Heart right ventricle (tissue), 16 donors: ENCODE data around the gene RBPJL. TPM values are rescaled to one million over a fixed set of nuclear protein-coding genes. Genes with fewer than 3 reads are reported as not detected.

Source experiments
- ATAC-seq, 8 donors: fragments of 200-7000 bp; cut with Tn5 transposase; one replicate each; pipeline ENCODE4 v1.9.1; 2020; ENCODE audit warnings: mild to moderate bottlenecking in 8 of 8, moderate library complexity in 8 of 8, moderate number of reproducible peaks in 1 of 8
- DNase-seq, 2 donors: peaks; one replicate each; pipeline ENCODE4 v3.0.0-alpha.2; 2020
- H3K27ac ChIP-seq, 10 donors: fragments of 200-600 bp; sonication (generic) in 2 of 10; one replicate each; pipeline versions ENCODE4 v1.5.0 to v1.8.0; 2020 to 2022; ENCODE audit warnings: mild to moderate bottlenecking in 3 of 10
- H3K27me3 ChIP-seq, 7 donors: fragments of 200-600 bp; one replicate each; pipeline ENCODE4 v1.8.0; 2021 to 2022; ENCODE audit warnings: mild to moderate bottlenecking in 2 of 7
- H3K36me3 ChIP-seq, 9 donors: fragments of 200-600 bp; sonication (generic) in 1 of 9; one replicate each; pipeline versions ENCODE4 v1.5.0 to v1.8.0; 2020 to 2022; ENCODE audit warnings: mild to moderate bottlenecking in 2 of 9
- H3K4me1 ChIP-seq, 9 donors: fragments of 200-600 bp; sonication (generic) in 1 of 9; one replicate each; pipeline versions ENCODE4 v1.5.0 to v1.8.0; 2020 to 2022; ENCODE audit warnings: mild to moderate bottlenecking in 4 of 9
- H3K4me3 ChIP-seq, 10 donors: fragments of 200-600 bp; sonication (generic) in 2 of 10; one replicate each; pipeline versions ENCODE4 v1.5.0 to v1.8.0; 2020 to 2022; ENCODE audit warnings: mild to moderate bottlenecking in 7 of 10, moderate library complexity in 2 of 10
- H3K9me3 ChIP-seq, 11 donors: fragments of 200-600 bp in 10 of 11; sonication (generic) in 2 of 11; one replicate each; pipeline versions ENCODE4 v1.5.0 to v1.8.0; 2013 to 2022; ENCODE audit warnings: mild to moderate bottlenecking in 2 of 11, control low read depth in 1 of 11, moderate library complexity in 1 of 11
- CTCF ChIP-seq, 9 donors: fragments of 200-600 bp; sonication (generic) in 2 of 9; IDR thresholded peaks; one replicate each; pipeline versions ENCODE4 v1.5.0 to v1.8.0; 2021 to 2022; ENCODE audit warnings: antibody characterized with exemption in 9 of 9, mild to moderate bottlenecking in 5 of 9, moderate library complexity in 1 of 9
- WGBS, 2 donors: extraction: QIAGEN DNeasy Blood & Tissue Kit; methylation state at CpG; one replicate each; pipeline ENCODE4 v1.1.7; 2013; ENCODE audit warnings: inconsistent platforms in 1 of 2; 5-methylcytosine and 5-hydroxymethylcytosine counted together
- intact Hi-C, 10 donors: fragments of 100-400 bp; cut with DNase I; formaldehyde crosslinking; loops; one replicate each; pipeline versions ENCODE4 v1.11.1 to v1.14.2; 2022
- polyA plus RNA-seq, 2 donors: library from polyadenylated mRNA; stranded (reverse); fragments of 200-250 nt; gene quantifications; one replicate each; pipeline ENCODE4 v1.2.3, GENCODE V29; 2013
- total RNA-seq, 10 donors: library from RNA; stranded (reverse); fragmentation: NEBNext Ultra II Directional in 3 of 10; extraction: Animal tissue kit (Norgen Biotek cat#: 25700) in 3 of 10; gene quantifications; one replicate each; pipeline versions ENCODE4 v1.2.1 to v1.2.4, GENCODE V29; 2021 to 2023
- donor health status: Arrhythmogenic right ventricular cardiomyopathy.
- donor health status: ischemic (EF 13 %, LVEDD 7.1; RV severe dilation, severe dysfunction).
- donor health status: healthy with polysubstance abuse.
- donor health status: DM: no; HTN: yes; CAD: no.
- donor health status: DM: no; HTN: no; CAD: no.
- donor health status: ischemic (EF 25% LVEDD 6.9; RV normal size, moderate dysfunction).
- donor health status: ischemic (EF 25% LVEDD 5.7; RV mildly dilated, moderate dysfunction).
- donor health status: healthy.
- donor health status: DM: yes; HTN: yes; CAD: no.
- donor health status: Ischemic cardiomyopathy.
- donor health status: ischemic (EF 35%, LVEDD 5.7; RV mildly dilated, moderate dysfunction).
- donor health status: nonischemic (EF 11% LVEDD 7.7; RV severe dilation, severe dysfunction).
- donor health status: DM: yes; HTN: yes; CAD: no.
- donor health status: PGD.
- donor health status: ischemic (EF 29% LVEDD 5.4; RV normal size, mild dysfunction).
- donor health status: nonischemic (EF 23%, LVEDD 6.1; RV moderate dilation, normal function).

RBPJL gene
- total and polyA plus RNA-seq, 12 donors = 0.06 TPM; not detected in 11

GRCh38 chr20:45363611-45364492 is 57.2 kb downstream of the RBPJL start:
- Histone ChIP-seq H3K9me3 (no peaks in the 10 kb centered on the region), H3K4me3 (peak overlapping the region; percentile 60 to 84 (median 70)), H3K36me3 (peaks cover 0 to 43% (median 18%) of the 10 kb centered on the region in 9 donors), H3K4me1 (peaks cover 2 to 79% (median 30%) of the 10 kb centered on the region in 9 donors), H3K27ac (peak overlapping the region; percentile 86 to 97 (median 96)), H3K27me3 (no peaks in the 10 kb centered on the region)
- WGBS, 2 donors = 25% methylated on average over 23 of the region's 23 CpGs
- no peak for TF ChIP-seq CTCF (IDR thresholded peaks at IDR 0.05)
- DNase-seq (no peak), ATAC-seq (no peak)
- intact Hi-C loops = loop anchor here in 4 of 10 donors (1.0 to 5.0 kb wide), 5 partner anchors 42 to 73 kb away; partner anchors contain the start of gene PIGT (in 1 of the 4)

GRCh38 chr20:45365444-45365970 is 58.9 kb downstream of the RBPJL start:
- H3K4me3 ChIP-seq = no peak overlapping the region
- H3K4me1 ChIP-seq = peaks cover 2 to 67% (median 19%) of the 10 kb centered on the region in 9 donors
- H3K27ac ChIP-seq = no peak overlapping the region
- WGBS, 2 donors = 84 to 88% methylated on average over 5 of the region's 5 CpGs
- TF ChIP-seq CTCF (IDR thresholded peaks at IDR 0.05) = no peak
- H3K9me3 ChIP-seq = no peaks in the 10 kb centered on the region
- H3K36me3 ChIP-seq = peaks cover 0 to 47% (median 18%) of the 10 kb centered on the region in 9 donors
- H3K27me3 ChIP-seq = no peaks in the 10 kb centered on the region
- intact Hi-C loops = loop anchor here in 1 of 10 donors (5.0 kb wide), 1 partner anchor 38 kb away; no protein-coding TSS in a partner anchor
- ATAC-seq (no peak), DNase-seq (no peak)

- peaks cover 0 to 47% (median 18%) of the 10 kb centered on the region in 9 donors for H3K36me3 ChIP-seq
- peaks cover 2 to 61% (median 19%) of the 10 kb centered on the region in 9 donors for H3K4me1 ChIP-seq
- no peaks in the 10 kb centered on the region for H3K27me3 ChIP-seq
- TF ChIP-seq CTCF (IDR thresholded peaks at IDR 0.05) = no peak
- H3K4me3 ChIP-seq = no peak overlapping the region
- ATAC-seq (no peak), DNase-seq (no peak)
- H3K9me3 ChIP-seq = no peaks in the 10 kb centered on the region
- WGBS, 2 donors = 86 to 91% methylated on average over 1 of the region's 1 CpG
- no peak overlapping the region for H3K27ac ChIP-seq
- intact Hi-C loops = loop anchor here in 1 of 10 donors (5.0 kb wide), 1 partner anchor 39 kb away; no protein-coding TSS in a partner anchor
Observed at GRCh38 chr20:45366192-45366591, 59.6 kb downstream of the RBPJL start.

- no peak overlapping the region for H3K27ac ChIP-seq
- 80 to 88% methylated on average over 11 of the region's 11 CpGs for WGBS, 2 donors
- no peak for ATAC-seq
Observed at GRCh38 chr20:45366631-45367030, 60.0 kb downstream of the RBPJL start.

More at GRCh38 chr20:45366631-45367030, 60.0 kb downstream of the RBPJL start:
- no peak overlapping the region for H3K4me3 ChIP-seq
- no peak for DNase-seq
- no peak for TF ChIP-seq CTCF (IDR thresholded peaks at IDR 0.05)
- H3K36me3 ChIP-seq = peaks cover 0 to 50% (median 18%) of the 10 kb centered on the region in 9 donors
- H3K4me1 ChIP-seq = peaks cover 2 to 57% (median 19%) of the 10 kb centered on the region in 9 donors
- H3K27me3 ChIP-seq = no peaks in the 10 kb centered on the region
- no peaks in the 10 kb centered on the region for H3K9me3 ChIP-seq
- intact Hi-C loops = loop anchor here in 1 of 10 donors (5.0 kb wide), 1 partner anchor 39 kb away; no protein-coding TSS in a partner anchor
